GM19238 (cell line): Measurements from ENCODE around the gene GALNT15.

ENCODE experiments used
- DNase-seq: peaks from one replicate; pipeline ENCODE4 v3.0.0; 2011; ENCODE audit warnings: low spot score; ENCODE audit not compliant: insufficient read length

GALNT15 gene

GRCh38 chr3:16224325-16224724 is 49.8 kb downstream of the GALNT15 start:
- DNase-seq: no peak

GRCh38 chr3:16227566-16227965 is 53.1 kb downstream of the GALNT15 start:
- DNase-seq: no peak

GRCh38 chr3:16229681-16230080 is 55.2 kb downstream of the GALNT15 start:
- no peak for DNase-seq

GRCh38 chr3:16231983-16232382 is 57.5 kb downstream of the GALNT15 start:
- DNase-seq: no peak

- no peak for DNase-seq
Observed at GRCh38 chr3:16233806-16234205, 59.3 kb downstream of the GALNT15 start.

GRCh38 chr3:16234281-16234680 is 59.8 kb downstream of the GALNT15 start:
- no peak for DNase-seq

- DNase-seq: no peak
Observed at GRCh38 chr3:16236030-16236639, 61.7 kb downstream of the GALNT15 start.

GRCh38 chr3:16236856-16237393 is 62.4 kb downstream of the GALNT15 start:
- DNase-seq: no peak

GRCh38 chr3:16239086-16239770 is 64.7 kb downstream of the GALNT15 start:
- DNase-seq: no peak

GRCh38 chr3:16239780-16240179 is 65.3 kb downstream of the GALNT15 start:
- no peak for DNase-seq

- DNase-seq: no peak
Observed at GRCh38 chr3:16240229-16241023, 65.9 kb downstream of the GALNT15 start.

GRCh38 chr3:16241225-16241624 is 66.7 kb downstream of the GALNT15 start:
- no peak for DNase-seq

- DNase-seq: no peak
Observed at GRCh38 chr3:16242177-16242576, 67.7 kb downstream of the GALNT15 start.

GRCh38 chr3:16243706-16244490 is 69.4 kb downstream of the GALNT15 start:
- DNase-seq: no peak

GRCh38 chr3:16245609-16246008 is 71.1 kb downstream of the GALNT15 start:
- no peak for DNase-seq

- peak; percentile 37 for DNase-seq
Observed at GRCh38 chr3:16247282-16248061, 73.0 kb downstream of the GALNT15 start.

GRCh38 chr3:16248556-16248955 is 74.1 kb downstream of the GALNT15 start:
- DNase-seq: no peak

- DNase-seq: no peak
Observed at GRCh38 chr3:16249336-16249735, 74.9 kb downstream of the GALNT15 start.

GRCh38 chr3:16249886-16250285 is 75.4 kb downstream of the GALNT15 start:
- no peak for DNase-seq

- no peak for DNase-seq
Observed at GRCh38 chr3:16251316-16252085, 77.0 kb downstream of the GALNT15 start.
